ENCODE data around the gene IAH1.

The IAH1 gene

DNA sequence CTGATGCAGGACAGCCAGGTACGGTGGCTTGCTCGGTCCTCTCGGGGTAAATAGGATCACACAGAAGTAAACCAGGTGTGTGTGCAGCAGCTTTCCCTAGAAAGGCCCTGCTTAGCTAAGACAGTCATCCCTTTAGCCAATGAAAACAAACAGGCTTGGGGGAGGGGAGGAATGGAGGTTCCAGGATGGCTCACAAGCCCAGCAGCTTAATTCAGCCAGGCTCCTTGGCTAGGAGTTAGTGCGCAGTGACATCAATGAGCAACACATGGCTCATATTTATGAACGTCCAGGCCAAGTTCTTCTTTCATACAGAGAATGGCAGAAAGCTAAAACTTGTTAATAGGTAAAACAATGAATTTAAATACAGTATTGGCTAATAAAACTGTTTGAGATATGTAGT is 10.2 kb downstream of the IAH1 start:
- TF ChIP-seq, protein P1, sequence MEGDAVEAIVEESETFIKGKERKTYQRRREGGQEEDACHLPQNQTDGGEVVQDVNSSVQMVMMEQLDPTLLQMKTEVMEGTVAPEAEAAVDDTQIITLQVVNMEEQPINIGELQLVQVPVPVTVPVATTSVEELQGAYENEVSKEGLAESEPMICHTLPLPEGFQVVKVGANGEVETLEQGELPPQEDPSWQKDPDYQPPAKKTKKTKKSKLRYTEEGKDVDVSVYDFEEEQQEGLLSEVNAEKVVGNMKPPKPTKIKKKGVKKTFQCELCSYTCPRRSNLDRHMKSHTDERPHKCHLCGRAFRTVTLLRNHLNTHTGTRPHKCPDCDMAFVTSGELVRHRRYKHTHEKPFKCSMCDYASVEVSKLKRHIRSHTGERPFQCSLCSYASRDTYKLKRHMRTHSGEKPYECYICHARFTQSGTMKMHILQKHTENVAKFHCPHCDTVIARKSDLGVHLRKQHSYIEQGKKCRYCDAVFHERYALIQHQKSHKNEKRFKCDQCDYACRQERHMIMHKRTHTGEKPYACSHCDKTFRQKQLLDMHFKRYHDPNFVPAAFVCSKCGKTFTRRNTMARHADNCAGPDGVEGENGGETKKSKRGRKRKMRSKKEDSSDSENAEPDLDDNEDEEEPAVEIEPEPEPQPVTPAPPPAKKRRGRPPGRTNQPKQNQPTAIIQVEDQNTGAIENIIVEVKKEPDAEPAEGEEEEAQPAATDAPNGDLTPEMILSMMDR (IDR thresholded peaks at IDR 0.05; ENCODE audit: insufficient read depth, low read length, poor library complexity, severe bottlenecking): no peak
- TF ChIP-seq EZH2phosphoT487 (conservative IDR thresholded peaks at IDR 0.05; ENCODE audit: low read length): no peak
- Histone ChIP-seq H3K36me3 (ENCODE audit: low read length) (peaks cover 21% of the 10 kb centered on the region), H3K9ac (ENCODE audit: low read length) (no peak overlapping the region), H3F3A (ENCODE audit: insufficient read depth) (peaks cover 24% of the 10 kb centered on the region), H3K27me3 (ENCODE audit: low read length) (no peaks in the 10 kb centered on the region), H4K20me1 (ENCODE audit: low read depth, low read length) (no peaks in the 10 kb centered on the region), H2AFZ (ENCODE audit: low read depth, low read length, severe bottlenecking) (no peak overlapping the region), H3K9me3 (ENCODE audit: insufficient read depth, low read length) (no peaks in the 10 kb centered on the region), H3K79me2 (ENCODE audit: insufficient read depth, low read length) (no peaks in the 10 kb centered on the region), H3K9me2 (replicated peaks; ENCODE audit: insufficient read depth, low read length) (no peaks in the 10 kb centered on the region), H3K4me2 (ENCODE audit: low read depth, low read length, poor library complexity, severe bottlenecking) (no peak overlapping the region), H3K4me3 (ENCODE audit: insufficient read depth, low read length, poor library complexity, severe bottlenecking) (no peak overlapping the region), H3K27ac (ENCODE audit: low read depth, low read length) (no peak overlapping the region)

DNA sequence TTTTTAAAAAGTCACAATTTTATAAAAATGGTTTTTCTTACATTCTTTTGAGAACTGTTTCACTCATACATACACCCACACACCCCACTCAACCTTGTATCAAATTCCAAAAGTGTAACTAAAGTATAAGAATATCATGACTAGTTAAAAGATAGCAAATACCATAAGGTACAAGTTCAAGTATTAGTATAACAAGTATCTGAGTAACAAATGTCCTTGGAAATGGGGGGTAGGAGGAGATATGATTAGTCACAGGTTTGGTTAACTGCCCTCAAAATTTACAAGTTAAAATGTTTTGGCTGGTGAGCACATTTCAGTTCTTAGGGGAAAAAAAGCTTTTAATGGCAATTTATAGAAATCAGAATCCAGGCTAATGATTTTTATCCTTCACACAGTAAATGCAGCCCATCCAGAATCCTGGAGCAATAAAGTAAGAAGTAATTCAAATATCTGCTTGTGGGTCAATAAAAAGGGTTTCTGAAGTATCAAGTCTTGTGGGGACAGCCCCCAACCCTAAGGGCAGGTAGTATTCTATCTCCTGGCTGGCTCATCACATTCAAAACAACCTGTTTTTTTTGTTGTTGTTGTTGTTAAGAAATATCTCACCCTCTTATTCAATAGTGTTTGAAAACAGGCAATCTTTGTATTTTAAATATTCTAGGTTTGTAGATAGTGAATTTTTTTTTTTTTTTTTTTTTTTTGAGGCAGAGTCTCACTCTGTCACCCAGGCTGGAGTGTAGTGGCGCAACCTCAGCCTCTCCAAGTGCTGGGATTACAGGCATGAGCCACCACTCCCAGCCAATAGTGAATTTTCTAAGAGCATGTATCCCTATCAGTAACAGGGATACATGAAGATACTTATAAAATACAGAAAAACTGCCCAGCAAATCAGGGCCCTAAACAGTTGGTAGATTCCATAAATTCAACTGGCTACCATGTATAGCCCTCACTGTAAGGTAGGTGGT is 14.5 kb downstream of the IAH1 start:
- peaks cover 57% of the 10 kb centered on the region for H3K36me3 ChIP-seq (ENCODE audit: low read length)
- no peaks in the 10 kb centered on the region for H3K79me2 ChIP-seq (ENCODE audit: insufficient read depth, low read length)
- no peaks in the 10 kb centered on the region for H3K9me2 ChIP-seq (replicated peaks; ENCODE audit: insufficient read depth, low read length)
- peaks cover 7% of the 10 kb centered on the region; the same call in 1 of the 2 replicates for H3F3A ChIP-seq (ENCODE audit: insufficient read depth)
- no peaks in the 10 kb centered on the region for H3K27me3 ChIP-seq (ENCODE audit: low read length)
- H3K27ac ChIP-seq (ENCODE audit: low read depth, low read length): peak overlapping the region; percentile 15; the same call in 1 of the 2 replicates
- no peaks in the 10 kb centered on the region for H4K20me1 ChIP-seq (ENCODE audit: low read depth, low read length)
- no peak overlapping the region for H3K4me3 ChIP-seq (ENCODE audit: insufficient read depth, low read length, poor library complexity, severe bottlenecking)
- H3K9me3 ChIP-seq (ENCODE audit: insufficient read depth, low read length): no peaks in the 10 kb centered on the region
- no peak overlapping the region for H2AFZ ChIP-seq (ENCODE audit: low read depth, low read length, severe bottlenecking)
- no peak overlapping the region for H3K4me2 ChIP-seq (ENCODE audit: low read depth, low read length, poor library complexity, severe bottlenecking)
- TF ChIP-seq EZH2phosphoT487 (conservative IDR thresholded peaks at IDR 0.05; ENCODE audit: low read length): no peak
- TF ChIP-seq, protein P1 (IDR thresholded peaks at IDR 0.05; ENCODE audit: insufficient read depth, low read length, poor library complexity, severe bottlenecking): no peak
- H3K9ac ChIP-seq (ENCODE audit: low read length): no peak overlapping the region

DNA sequence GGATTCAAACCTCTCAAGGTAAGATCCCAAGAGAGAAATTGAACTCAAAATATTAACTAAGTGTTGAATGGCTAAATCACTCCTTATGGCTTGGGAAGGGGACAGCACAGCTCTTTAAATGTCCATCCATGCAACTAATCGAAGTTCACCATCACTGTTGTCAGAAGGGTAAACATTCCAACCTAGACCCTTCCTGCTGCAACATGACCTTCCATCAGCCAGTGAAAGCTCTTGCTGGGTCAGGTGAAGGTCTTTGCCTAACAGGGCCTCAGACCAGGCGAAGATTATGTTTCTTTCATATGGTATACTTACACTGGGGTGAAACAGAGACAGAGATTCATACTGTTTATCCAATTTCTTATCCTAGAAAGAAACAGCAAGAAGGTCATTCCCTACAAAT is 16.4 kb downstream of the IAH1 start:
- Histone ChIP-seq H3K27me3 (ENCODE audit: low read length) (no peaks in the 10 kb centered on the region), H2AFZ (ENCODE audit: low read depth, low read length, severe bottlenecking) (no peak overlapping the region), H4K20me1 (ENCODE audit: low read depth, low read length) (no peaks in the 10 kb centered on the region), H3K4me3 (ENCODE audit: insufficient read depth, low read length, poor library complexity, severe bottlenecking) (no peak overlapping the region), H3K9me3 (ENCODE audit: insufficient read depth, low read length) (no peaks in the 10 kb centered on the region), H3K79me2 (ENCODE audit: insufficient read depth, low read length) (no peaks in the 10 kb centered on the region), H3K36me3 (ENCODE audit: low read length) (peaks cover 57% of the 10 kb centered on the region), H3K27ac (ENCODE audit: low read depth, low read length) (no peak overlapping the region), H3K9me2 (replicated peaks; ENCODE audit: insufficient read depth, low read length) (no peaks in the 10 kb centered on the region), H3K4me2 (ENCODE audit: low read depth, low read length, poor library complexity, severe bottlenecking) (no peak overlapping the region), H3F3A (ENCODE audit: insufficient read depth) (peaks cover 7% of the 10 kb centered on the region; the same call in 1 of the 2 replicates), H3K9ac (ENCODE audit: low read length) (no peak overlapping the region)
- no peak for TF ChIP-seq EZH2phosphoT487 (conservative IDR thresholded peaks at IDR 0.05; ENCODE audit: low read length)
- TF ChIP-seq, protein P1 (IDR thresholded peaks at IDR 0.05; ENCODE audit: insufficient read depth, low read length, poor library complexity, severe bottlenecking): no peak
